ENCODE measurements around the gene ADAMTS18.

ADAMTS18 gene

GRCh38 chr16:77409311-77409710 lies 25.5 kb downstream of the ADAMTS18 start (continued):
- no peak for TF ChIP-seq ZNF280D (tag by site-specific recombination; IDR thresholded peaks at IDR 0.05)
- TF ChIP-seq ZNF341 (tag by site-specific recombination; IDR thresholded peaks at IDR 0.05; ENCODE audit: low read depth): 0 out of 2 replicates have a peak, but pooled peaks have one; percentile 43
- TF ChIP-seq ZNF354C (tag by site-specific recombination; IDR thresholded peaks at IDR 0.05; ENCODE audit: borderline replicate concordance, low read depth): no peak
- TF ChIP-seq ZNF221 (tag by site-specific recombination; IDR thresholded peaks at IDR 0.05; ENCODE audit: borderline replicate concordance): no peak
- TF ChIP-seq ZNF10 (tag by site-specific recombination; IDR thresholded peaks at IDR 0.05): peak; percentile 76; the same call in 1 of the 2 replicates
- TF ChIP-seq ZNF600 (tag by site-specific recombination; IDR thresholded peaks at IDR 0.05): no peak
- no peak for TF ChIP-seq MEIS1 (CRISPR knock-in tag; IDR thresholded peaks at IDR 0.05; ENCODE audit: borderline replicate concordance)
- peak; percentile 95 for TF ChIP-seq ZNF391 (tag by site-specific recombination; IDR thresholded peaks at IDR 0.05; ENCODE audit: borderline replicate concordance, low read depth)
- TF ChIP-seq ZFP41 (tag by site-specific recombination; IDR thresholded peaks at IDR 0.05; ENCODE audit: borderline replicate concordance): no peak
- TF ChIP-seq KLF17 (tag by site-specific recombination; IDR thresholded peaks at IDR 0.05): no peak
- no peak; the same call in 1 of the 2 replicates for TF ChIP-seq ZNF449 (tag by site-specific recombination; IDR thresholded peaks at IDR 0.05)
- no peak for TF ChIP-seq YY2 (tag by site-specific recombination; IDR thresholded peaks at IDR 0.05)
- TF ChIP-seq ZIC2 (tag by site-specific recombination; IDR thresholded peaks at IDR 0.05): no peak
- TF ChIP-seq INSM2 (tag by site-specific recombination; IDR thresholded peaks at IDR 0.05): peak; percentile 98
- peak; percentile 65 for TF ChIP-seq ATF2 (tag by site-specific recombination; IDR thresholded peaks at IDR 0.05; ENCODE audit: low read depth)
- TF ChIP-seq ZNF112 (tag by site-specific recombination; IDR thresholded peaks at IDR 0.05): no peak
- TF ChIP-seq ZNF561 (tag by site-specific recombination; IDR thresholded peaks at IDR 0.05; ENCODE audit: borderline replicate concordance): peak; percentile 99
- no peak for TF ChIP-seq PBX3 (CRISPR knock-in tag; IDR thresholded peaks at IDR 0.05)
- TF ChIP-seq HOXC10 (CRISPR knock-in tag; IDR thresholded peaks at IDR 0.05): no peak
- TF ChIP-seq SETDB1 (IDR thresholded peaks at IDR 0.05; ENCODE audit: insufficient read length, low read length): peak; percentile 21
- peak; percentile 93 for TF ChIP-seq ZBTB44 (tag by site-specific recombination; IDR thresholded peaks at IDR 0.05)
- no peak for TF ChIP-seq ZBTB8A (tag by site-specific recombination; IDR thresholded peaks at IDR 0.05)
- TF ChIP-seq ZNF19 (tag by site-specific recombination; IDR thresholded peaks at IDR 0.05; ENCODE audit: low read depth): peak; percentile 44; the same call in 1 of the 2 replicates
- TF ChIP-seq ZNF404 (tag by site-specific recombination; IDR thresholded peaks at IDR 0.05): no peak
- TF ChIP-seq ZNF239 (tag by site-specific recombination; IDR thresholded peaks at IDR 0.05): peak; percentile 73; the same call in 1 of the 2 replicates
- TF ChIP-seq ZNF416 (tag by site-specific recombination; IDR thresholded peaks at IDR 0.05): no peak
- TF ChIP-seq ELK4 (IDR thresholded peaks at IDR 0.05; ENCODE audit: borderline replicate concordance, low read depth, low read length): no peak

Data from HEK293 (cell line).